GM18499 (cell line): ENCODE measurements around the gene SLC25A24.
"Not testable (repeated sequence)": the region's sequence is repeated elsewhere in the genome, so short reads cannot be mapped to it uniquely, and the experiment has no call there.

ENCODE experiments used
- ATAC-seq: cut with Tn5 transposase; IDR thresholded peaks from one replicate; pipeline ENCODE4 v1.9.1; 2021; ENCODE audit warnings: moderate number of reproducible peaks; ENCODE audit not compliant: insufficient read depth, unreplicated experiment

SLC25A24 gene

DNA sequence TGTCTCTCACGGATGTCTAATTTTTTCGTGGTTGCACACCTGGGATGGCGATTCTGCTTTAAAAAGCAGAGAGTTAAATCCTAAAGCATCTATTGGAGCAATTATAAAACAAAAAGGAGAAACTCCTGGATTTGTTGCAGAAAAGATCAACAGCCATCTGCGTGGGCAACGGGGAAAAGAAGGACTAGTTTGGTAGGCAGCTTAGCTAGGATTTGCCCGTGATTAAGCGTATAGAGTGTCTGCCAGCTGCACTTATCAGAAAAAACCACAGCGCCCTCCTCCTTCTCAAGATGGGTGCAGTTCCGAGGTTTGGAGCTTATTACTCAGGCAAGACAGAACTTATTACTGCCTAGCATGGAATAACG is 526 bp upstream of the SLC25A24 start:
- ATAC-seq, result peak; percentile 14

DNA sequence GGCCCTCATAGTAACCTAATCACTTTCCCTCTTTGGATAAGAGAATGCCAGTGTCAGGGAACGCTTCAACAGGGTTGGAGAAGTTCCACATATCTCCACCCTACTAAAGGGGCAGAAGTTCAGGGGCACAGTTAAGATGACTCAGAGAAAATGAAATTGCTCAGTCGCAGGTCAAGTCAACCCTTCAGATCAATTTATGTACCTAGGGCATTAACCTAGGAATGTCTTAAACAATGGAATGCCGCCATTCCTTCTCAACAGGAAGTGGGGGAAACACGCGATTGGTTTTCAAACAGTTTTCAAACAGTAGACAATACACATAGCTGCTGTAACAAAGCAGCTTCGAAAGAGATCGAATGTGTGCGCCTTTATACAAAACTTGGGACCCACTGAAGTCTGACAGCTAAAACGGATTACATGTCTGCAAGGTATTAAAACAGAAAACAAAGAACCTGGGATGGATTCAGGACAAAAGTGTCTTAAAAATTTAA is 897 bp downstream of the SLC25A24 start:
- ATAC-seq, result no peak

DNA sequence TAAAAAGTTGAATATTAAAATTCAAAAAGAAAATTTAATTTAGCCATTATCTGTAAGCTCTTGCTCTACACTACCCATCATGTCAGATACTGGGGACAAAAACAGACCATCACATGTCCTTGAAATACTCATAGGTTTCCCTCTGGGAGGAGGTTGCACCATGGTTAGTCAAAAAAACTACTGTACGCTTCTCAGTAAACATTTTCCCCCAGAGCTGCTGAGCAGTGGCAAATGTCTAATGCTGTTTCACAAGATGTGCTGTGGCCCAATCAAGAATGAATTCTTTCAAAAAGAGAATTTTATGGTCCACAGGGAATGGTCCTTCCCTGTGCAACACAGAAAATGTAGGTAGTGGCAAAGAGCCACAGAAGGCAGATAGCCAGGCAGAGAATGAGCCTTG is 6.1 kb downstream of the SLC25A24 start:
- no peak for ATAC-seq

DNA sequence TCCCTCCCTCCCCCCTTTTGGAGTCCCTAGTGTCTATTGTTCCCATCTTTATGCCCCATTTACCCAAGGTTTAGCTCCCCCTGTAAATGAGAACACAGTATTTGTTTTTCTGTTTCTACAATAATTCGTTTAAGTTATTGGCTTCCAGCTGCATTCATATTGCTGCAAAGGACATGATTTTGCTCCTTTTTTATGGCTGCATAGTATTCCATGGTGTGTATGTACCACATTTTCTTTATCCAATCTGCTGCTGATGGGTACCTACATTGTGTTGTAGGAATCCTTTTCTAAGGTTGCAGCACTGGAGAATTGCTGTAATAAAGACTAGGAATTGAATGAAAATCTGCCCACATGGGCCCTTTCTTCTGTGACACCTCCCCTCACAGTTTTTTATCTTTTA is 6.8 kb downstream of the SLC25A24 start:
- ATAC-seq, result no peak

DNA sequence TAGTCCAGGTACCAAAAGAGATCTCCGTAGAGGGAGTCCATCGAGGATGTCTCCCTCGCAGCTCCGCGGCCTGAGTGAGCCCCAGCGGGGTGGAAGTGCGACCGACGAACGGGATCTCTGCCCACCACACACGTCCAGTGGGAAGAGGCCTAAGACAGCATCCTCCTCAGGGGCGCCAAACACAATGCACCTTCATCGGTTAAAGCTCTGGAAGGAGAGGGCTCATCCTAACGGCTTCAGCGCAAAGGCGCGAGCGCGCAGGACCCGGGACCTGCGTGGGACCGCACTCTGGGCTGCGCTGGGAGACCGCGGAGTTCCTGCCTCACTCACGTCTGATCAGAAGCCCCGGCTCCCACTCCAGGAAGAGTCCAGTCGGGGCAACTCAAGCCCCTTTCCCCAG is 7.6 kb downstream of the SLC25A24 start:
- ATAC-seq, result no peak

DNA sequence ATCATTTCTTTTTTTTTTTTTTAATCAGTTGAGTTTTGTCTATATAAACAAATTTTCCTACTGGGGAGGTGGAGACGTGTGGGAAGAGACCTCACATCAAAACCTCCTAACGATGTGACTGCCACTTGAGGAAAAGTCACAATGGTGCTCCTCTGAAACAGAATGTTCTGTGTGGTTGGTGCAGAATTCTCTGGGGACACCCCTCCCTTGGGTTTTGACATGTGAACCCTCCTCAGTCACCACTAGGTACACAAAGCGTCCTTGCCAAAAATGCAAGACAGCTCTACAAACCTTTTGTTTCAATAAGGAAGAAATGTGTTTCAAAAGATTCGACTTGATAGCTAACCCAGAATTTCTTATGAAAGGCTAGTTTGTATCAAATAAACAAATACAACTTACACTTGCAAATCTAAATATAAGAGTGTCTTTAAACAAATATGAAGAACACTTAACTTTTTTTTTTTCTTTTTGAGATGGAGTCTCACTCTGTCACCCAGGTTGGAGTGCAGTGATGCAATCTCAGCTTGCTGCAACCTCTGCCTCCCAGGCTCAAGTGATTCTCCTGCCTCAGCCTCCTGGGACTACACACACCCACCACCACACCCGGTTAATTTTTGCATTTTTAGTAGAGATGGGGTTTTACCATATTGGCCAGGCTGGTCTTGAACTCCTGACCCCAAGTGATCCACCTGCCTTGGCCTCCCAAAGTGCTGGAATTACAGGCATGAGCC is 9.3 kb downstream of the SLC25A24 start:
- no peak for ATAC-seq

DNA sequence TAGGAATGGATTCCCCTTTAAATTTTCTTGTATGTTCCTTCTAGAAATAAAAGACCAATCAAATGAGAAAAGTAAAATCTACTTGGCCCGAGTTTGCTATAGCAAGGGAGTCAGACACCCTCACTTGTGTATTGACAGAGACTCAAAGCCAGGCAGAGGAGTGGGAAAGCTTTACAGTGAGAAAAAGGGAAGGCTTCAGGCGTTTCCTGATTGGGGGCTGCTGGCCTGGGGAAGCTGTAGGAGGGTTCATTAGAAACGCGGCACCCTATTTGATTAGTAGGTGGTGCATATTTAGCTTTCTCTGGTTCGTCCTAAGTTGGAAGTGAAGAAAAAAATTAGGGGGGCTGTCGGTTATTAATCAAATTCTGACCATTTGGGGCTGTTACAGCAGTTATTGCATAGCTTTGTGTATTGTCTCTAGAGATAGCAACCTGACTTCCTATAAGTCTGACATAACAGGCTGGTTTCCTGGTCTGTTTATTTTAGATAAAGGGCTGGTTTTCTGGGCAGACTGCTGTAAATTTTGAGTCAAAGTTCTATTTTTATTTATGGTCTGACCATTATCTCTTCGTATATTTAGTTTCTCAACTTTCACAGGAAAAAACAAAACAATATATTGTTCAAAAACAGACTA is 10.0 kb downstream of the SLC25A24 start:
- ATAC-seq, result no peak

DNA sequence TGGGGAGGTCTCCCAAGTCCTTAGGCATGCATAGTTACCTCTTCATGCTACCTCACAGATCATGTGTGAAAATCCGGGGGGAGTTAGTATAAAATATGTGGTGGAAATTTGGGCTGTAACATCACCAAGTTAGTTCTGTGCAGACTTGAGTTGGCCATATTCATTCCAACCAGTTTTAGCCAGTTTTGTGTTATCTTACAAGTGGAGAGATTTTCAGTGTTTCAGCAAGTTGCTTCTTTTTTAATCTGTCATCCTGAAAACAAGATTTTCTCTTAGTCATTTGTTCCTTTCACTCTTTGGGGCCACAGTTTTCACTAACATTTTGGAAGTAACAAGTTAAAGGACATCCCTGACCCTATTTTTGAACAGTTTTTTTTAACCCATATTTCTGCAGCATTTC is 11.3 kb downstream of the SLC25A24 start:
- ATAC-seq, result no peak

DNA sequence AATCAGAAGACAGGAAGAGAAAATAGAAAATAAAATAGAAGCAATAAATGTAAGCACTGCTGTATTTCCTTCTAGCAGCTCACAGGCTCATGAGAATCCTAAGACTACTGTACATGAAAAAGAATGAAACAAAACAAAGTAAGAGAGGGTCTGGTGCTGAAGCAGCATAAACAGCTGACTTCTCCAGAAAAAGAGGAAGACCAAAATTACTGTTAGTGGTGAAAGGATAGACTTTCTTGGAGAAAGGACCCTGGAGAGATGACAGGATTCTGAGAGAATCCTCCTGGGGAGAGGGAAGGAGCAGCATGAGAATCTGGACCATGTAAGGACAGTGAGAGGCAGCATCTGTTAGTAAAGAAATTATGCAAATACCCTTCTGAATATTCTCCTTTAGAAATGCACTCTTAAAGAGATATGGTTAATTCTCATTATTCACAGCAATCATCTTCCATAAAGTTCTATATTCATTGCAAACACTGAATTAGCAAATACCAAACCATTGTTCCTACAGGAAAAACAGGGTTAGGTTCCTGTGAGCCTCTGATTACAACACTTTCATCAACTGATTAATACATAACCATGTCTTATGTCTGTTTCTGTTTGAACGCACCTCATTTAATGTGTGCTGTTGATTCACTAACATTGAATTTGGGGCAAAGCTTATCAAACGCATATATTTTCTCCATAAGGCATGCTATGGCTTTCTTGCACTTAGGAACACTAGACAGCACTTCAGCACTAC is 17.0 kb downstream of the SLC25A24 start:
- no peak for ATAC-seq

DNA sequence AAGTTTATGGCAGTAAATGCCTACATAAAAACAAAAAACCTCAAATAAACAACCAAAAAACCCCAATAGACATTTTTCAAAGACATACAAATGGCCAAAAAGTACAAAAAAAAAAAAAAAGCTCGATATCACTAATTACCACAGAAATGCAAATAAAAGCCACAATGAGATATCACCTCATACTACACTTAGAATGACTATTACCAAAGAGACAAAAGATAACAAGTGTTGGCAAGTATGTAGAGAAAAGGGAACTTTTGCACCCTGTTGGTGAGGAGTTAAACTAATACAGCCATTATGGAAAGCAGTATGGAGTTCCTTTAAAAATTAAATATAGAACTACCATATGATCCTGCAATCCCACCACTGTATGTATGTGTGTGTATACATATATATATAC is 21.1 kb downstream of the SLC25A24 start:
- no peak for ATAC-seq

DNA sequence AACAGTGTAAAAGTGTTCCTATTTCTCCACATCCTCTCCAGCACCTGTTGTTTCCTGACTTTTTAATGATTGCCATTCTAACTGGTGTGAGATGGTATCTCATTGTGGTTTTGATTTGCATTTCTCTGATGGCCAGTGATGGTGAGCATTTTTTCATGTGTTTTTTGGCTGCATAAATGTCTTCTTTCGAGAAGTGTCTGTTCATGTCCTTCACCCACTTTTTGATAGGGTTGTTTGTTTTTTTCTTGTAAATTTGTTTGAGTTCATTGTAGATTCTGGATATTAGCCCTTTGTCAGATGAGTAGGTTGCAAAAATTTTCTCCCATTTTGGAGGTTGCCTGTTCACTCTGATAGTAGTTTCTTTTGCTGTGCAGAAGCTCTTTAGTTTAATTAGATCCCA is 37.7 kb downstream of the SLC25A24 start:
- ATAC-seq, result not testable (repeated sequence)

DNA sequence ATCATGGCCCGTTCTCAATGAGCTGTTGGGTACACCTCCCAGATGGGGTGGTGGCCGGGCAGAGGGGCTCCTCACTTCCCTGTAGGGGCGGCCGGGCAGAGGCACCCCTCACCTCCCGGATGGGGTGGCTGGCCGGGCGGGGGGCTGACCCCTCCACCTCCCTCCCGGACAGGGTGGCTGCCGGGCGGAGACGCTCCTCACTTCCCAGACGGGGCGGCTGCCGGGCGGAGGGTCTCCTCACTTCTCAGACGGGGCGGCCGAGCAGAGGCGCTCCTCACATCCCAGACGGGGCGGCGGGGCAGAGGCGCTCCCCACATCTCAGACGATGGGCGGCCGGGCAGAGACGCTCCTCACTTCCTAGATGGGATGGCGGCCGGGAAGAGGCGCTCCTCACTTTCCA is 40.2 kb downstream of the SLC25A24 start:
- ATAC-seq, result not testable (repeated sequence)

DNA sequence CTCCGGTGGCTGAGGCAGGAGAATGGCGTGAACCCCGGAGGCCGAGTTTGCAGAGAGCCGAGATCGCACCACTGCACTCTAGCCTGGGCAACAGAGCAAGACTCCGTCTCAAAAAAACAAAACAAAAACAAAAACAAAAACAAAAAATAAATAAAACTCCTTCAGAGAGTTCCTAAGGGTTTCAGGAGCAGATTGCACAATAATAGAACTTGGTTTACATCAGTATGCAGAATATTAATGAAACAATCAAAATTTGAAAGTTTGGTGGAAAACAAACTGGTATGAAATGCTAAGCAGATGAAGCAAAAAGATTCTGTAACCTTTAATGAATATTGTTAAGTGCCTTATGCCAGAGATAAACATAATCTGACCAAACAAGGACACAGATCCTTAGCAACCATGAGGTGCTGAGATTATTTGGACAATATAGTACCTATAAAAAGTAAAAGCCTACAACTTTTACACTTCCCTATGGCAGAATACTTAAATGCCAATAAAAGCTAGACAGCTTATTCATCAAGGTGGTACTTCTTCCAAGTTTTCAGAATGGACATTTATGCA is 41.2 kb downstream of the SLC25A24 start:
- ATAC-seq, result no peak

DNA sequence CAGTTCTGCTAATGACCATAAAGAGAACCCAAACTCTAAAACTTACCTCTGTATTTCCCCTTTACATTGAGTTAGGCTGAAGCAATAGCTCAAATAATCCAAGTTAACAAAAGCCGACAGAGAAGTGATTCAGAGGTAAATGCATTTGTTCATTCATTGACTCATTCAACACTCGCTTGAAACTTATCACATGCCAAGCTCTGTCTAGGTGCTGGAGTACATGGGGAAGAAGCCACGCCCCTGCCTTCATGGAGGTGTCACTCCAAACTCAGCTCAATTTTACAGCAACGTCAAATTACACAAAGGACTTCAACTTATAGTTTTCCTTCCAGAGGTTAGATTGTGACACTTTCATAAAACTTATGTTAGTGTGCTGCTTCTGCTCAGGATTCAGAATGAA is 45.8 kb downstream of the SLC25A24 start:
- no peak for ATAC-seq

DNA sequence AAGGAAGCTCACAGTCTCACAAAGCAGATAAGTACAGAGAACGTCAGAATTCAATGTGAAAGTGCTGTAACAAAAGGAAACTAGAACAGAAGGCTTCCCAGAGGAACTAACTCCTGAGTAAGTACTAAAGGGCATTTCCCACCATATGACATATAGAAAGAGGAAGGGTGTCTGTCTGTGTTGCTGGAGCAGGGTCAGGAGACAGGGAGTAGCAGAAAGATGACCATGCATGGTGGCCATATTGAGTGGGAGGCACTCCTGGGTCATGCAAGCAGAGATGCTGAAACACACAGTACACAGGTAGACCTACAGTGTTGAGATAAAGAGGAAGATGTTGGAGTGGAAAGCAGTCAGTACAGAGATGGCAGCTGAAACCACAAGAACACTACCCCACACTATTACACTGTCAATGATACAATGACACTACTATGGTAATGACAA is 47.3 kb downstream of the SLC25A24 start:
- no peak for ATAC-seq

DNA sequence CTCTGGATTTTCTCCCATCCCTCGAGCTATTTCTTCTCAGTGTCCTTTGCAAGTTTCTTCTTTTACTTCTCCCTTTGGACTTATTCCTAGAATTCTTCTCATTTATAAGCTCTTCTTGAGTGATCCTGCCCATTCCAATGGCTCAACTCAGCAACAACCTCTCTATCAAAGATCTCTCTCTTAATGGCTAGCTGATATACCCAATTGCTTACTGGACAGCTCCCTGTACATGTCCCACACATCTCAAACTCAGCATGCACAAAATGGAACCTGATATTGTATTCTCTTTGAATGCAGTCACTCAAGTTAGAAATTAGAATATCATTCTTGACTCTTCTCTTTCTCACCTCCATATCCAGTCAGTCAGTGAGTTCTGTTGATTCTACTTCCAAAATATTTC is 48.6 kb downstream of the SLC25A24 start:
- ATAC-seq, result no peak

DNA sequence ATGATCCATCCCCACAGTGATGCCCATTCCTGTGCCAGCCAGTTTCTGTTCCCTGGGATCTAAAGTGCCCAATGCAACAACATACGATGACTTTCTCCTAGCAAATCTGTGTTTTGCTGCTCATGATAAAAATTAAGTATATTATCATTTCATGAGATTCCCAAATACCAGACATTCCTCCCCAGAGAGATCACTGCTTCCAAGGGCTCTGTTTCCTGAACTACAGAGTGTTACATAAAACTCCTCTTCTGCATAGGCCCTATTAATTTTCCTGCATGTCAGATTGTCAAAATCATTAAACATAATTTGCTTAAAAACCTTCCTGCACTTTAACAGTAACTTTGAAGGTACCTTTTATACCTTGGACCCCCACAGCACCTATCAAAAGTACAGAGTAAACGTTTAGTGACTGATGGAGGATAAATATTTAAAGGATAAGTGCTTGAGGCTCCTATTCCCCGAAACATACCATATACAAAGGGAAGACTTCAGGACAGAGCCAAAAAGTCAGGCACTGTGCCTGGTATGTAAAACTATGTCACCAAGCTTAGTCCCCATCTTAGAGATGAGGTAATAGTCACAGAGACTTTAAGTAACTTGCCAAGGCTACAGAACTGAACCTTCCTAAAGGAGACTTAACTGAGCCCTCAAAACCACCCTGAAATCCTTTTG is 50.2 kb downstream of the SLC25A24 start:
- no peak for ATAC-seq

DNA sequence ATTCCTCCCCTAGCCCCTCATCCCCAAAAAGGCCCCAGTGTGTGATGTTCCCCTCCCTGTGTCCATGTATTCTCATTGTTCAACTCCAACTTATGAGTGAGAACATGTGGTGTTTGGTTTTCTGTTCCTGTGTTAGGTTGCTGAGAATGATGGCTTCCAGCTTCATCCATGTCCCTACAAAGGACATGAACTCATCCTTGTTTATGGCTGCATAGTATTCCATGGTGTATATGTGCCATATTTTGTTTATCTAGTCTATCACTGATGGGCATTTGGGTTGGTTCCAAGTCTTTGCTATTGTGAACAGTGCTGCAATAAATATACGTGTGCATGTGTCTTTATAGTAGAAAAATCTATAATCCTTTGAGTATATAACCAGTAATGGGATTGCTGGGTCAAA is 55.6 kb downstream of the SLC25A24 start:
- not testable (repeated sequence) for ATAC-seq

DNA sequence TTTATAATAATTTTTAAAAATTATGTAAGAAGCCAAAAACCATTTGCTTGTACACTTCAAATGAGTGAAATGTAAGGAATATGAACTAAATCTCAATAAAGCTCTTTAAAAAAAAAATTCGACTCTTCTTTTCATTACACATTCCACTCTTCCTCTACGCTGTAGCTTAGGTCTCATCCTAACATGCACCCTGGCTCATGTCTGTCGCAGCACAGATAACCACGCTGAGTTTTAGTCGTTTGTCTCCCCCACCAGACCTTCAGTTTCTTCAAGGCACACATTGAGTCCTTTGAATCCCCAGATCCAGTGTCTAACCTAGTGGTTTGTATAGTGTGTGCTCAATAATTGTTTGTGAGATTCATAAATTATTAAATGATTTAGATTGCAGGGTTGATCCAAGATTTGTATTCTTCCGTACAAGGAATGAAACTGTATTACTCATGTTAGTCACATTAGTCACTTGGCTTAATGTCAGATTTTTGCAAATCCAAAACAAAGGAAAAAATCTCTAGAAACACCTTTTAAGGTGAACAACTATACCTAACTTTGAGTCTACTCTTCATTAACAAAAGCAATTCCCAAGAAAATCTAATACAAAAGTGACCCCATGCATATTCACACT is 57.3 kb downstream of the SLC25A24 start:
- ATAC-seq, result no peak

DNA sequence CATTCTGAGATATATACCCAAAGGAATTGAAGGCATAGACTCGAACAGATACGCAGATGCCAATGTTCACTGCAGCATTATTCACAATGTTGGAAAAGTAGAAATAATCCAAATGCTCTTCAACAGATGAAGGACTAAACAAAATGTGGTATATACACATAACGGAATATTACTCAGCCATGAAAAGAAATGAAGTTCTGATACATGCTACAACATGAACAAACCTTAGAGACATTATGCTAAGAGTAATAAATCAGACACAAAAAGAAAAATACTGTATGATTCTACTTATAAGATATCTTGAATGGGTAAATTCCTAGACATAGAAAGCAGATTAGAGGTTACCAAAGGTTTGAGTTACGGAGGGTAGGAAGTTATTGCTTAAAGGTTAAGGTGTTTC is 57.9 kb downstream of the SLC25A24 start:
- no peak for ATAC-seq
